ENCODE results near the gene MUSK.
"Not testable (repeated sequence)": the region's sequence is repeated elsewhere in the genome, so short reads cannot be mapped to it uniquely, and the experiment has no call there.

MUSK gene

GRCh38 chr9:110825950-110826349 is 157.4 kb downstream of the MUSK start:
- Histone ChIP-seq H3K36me3 (ENCODE audit: insufficient read depth, low read length) (no peaks in the 10 kb centered on the region), H3K79me2 (ENCODE audit: insufficient read depth, low read length) (no peaks in the 10 kb centered on the region), H3K4me2 (ENCODE audit: insufficient read depth, low read length) (no peak overlapping the region), H3K9me3 (ENCODE audit: insufficient read depth, low read length, severe bottlenecking) (no peaks in the 10 kb centered on the region), H3K4me3 (ENCODE audit: low read depth in 1 of 2, low read length in 2 of 2) (no peak overlapping the region), H3K27ac (ENCODE audit: low read length) (no peak overlapping the region), H4K20me1 (ENCODE audit: insufficient read depth, low read length) (no peaks in the 10 kb centered on the region), H3K9ac (ENCODE audit: low read depth, low read length) (no peak overlapping the region), H3K4me1 (ENCODE audit: insufficient read depth, low read length) (no peaks in the 10 kb centered on the region), H3K27me3 (ENCODE audit: insufficient read depth, low read length, poor library complexity) (no peaks in the 10 kb centered on the region), H2AFZ (ENCODE audit: low read depth, low read length) (no peak overlapping the region)
- no peak for ATAC-seq (ENCODE audit: insufficient read depth, low read depth)
- DNase-seq: no peak
- TF ChIP-seq EZH2 (IDR thresholded peaks at IDR 0.05; ENCODE audit: borderline replicate concordance, low read depth, low read length, severe bottlenecking) (no peak), CTCF (IDR thresholded peaks at IDR 0.05; ENCODE audit: borderline replicate concordance, extremely low read depth, low read length, poor library complexity, severe bottlenecking) (no peak)

- H3K4me3 ChIP-seq (ENCODE audit: low read depth in 1 of 2, low read length in 2 of 2); ATAC-seq (ENCODE audit: insufficient read depth, low read depth); H3K27me3 ChIP-seq (ENCODE audit: insufficient read depth, low read length, poor library complexity); H3K27ac ChIP-seq (ENCODE audit: low read length); DNase-seq; H3K4me1 ChIP-seq (ENCODE audit: insufficient read depth, low read length); H3K4me2 ChIP-seq (ENCODE audit: insufficient read depth, low read length); H3K36me3 ChIP-seq (ENCODE audit: insufficient read depth, low read length); H2AFZ ChIP-seq (ENCODE audit: low read depth, low read length); H4K20me1 ChIP-seq (ENCODE audit: insufficient read depth, low read length); H3K79me2 ChIP-seq (ENCODE audit: insufficient read depth, low read length); H3K9ac ChIP-seq (ENCODE audit: low read depth, low read length); H3K9me3 ChIP-seq (ENCODE audit: insufficient read depth, low read length, severe bottlenecking): not testable (repeated sequence)
Observed at GRCh38 chr9:110826400-110826799, 157.8 kb downstream of the MUSK start.

- TF ChIP-seq CTCF (IDR thresholded peaks at IDR 0.05; ENCODE audit: borderline replicate concordance, extremely low read depth, low read length, poor library complexity, severe bottlenecking): no peak
- no peak for TF ChIP-seq EZH2 (IDR thresholded peaks at IDR 0.05; ENCODE audit: borderline replicate concordance, low read depth, low read length, severe bottlenecking)
- no peaks in the 10 kb centered on the region for H4K20me1 ChIP-seq (ENCODE audit: insufficient read depth, low read length)
- H3K27me3 ChIP-seq (ENCODE audit: insufficient read depth, low read length, poor library complexity): no peaks in the 10 kb centered on the region
- H3K4me1 ChIP-seq (ENCODE audit: insufficient read depth, low read length): no peaks in the 10 kb centered on the region
- no peak overlapping the region for H2AFZ ChIP-seq (ENCODE audit: low read depth, low read length)
- no peaks in the 10 kb centered on the region for H3K36me3 ChIP-seq (ENCODE audit: insufficient read depth, low read length)
- no peaks in the 10 kb centered on the region for H3K79me2 ChIP-seq (ENCODE audit: insufficient read depth, low read length)
- DNase-seq (no peak), ATAC-seq (ENCODE audit: insufficient read depth, low read depth) (no peak)
- no peak overlapping the region for H3K4me3 ChIP-seq (ENCODE audit: low read depth in 1 of 2, low read length in 2 of 2)
- H3K4me2 ChIP-seq (ENCODE audit: insufficient read depth, low read length): no peak overlapping the region
- no peaks in the 10 kb centered on the region for H3K9me3 ChIP-seq (ENCODE audit: insufficient read depth, low read length, severe bottlenecking)
- no peak overlapping the region for H3K27ac ChIP-seq (ENCODE audit: low read length)
- no peak overlapping the region for H3K9ac ChIP-seq (ENCODE audit: low read depth, low read length)
Observed at GRCh38 chr9:110828264-110828663, 159.7 kb downstream of the MUSK start.

- Histone ChIP-seq H2AFZ (ENCODE audit: low read depth, low read length) (no peak overlapping the region), H3K27me3 (ENCODE audit: insufficient read depth, low read length, poor library complexity) (no peaks in the 10 kb centered on the region), H3K4me3 (ENCODE audit: low read depth in 1 of 2, low read length in 2 of 2) (no peak overlapping the region), H4K20me1 (ENCODE audit: insufficient read depth, low read length) (no peaks in the 10 kb centered on the region), H3K9me3 (ENCODE audit: insufficient read depth, low read length, severe bottlenecking) (no peaks in the 10 kb centered on the region), H3K27ac (ENCODE audit: low read length) (no peak overlapping the region), H3K4me2 (ENCODE audit: insufficient read depth, low read length) (no peak overlapping the region), H3K79me2 (ENCODE audit: insufficient read depth, low read length) (no peaks in the 10 kb centered on the region), H3K36me3 (ENCODE audit: insufficient read depth, low read length) (no peaks in the 10 kb centered on the region), H3K4me1 (ENCODE audit: insufficient read depth, low read length) (no peaks in the 10 kb centered on the region), H3K9ac (ENCODE audit: low read depth, low read length) (no peak overlapping the region)
- no peak for ATAC-seq (ENCODE audit: insufficient read depth, low read depth)
- TF ChIP-seq CTCF (IDR thresholded peaks at IDR 0.05; ENCODE audit: borderline replicate concordance, extremely low read depth, low read length, poor library complexity, severe bottlenecking): no peak
- no peak for DNase-seq
Observed at GRCh38 chr9:110830495-110830894, 161.9 kb downstream of the MUSK start.
